ENCODE data around the gene SAPCD1. TPM values are rescaled to one million over a fixed set of nuclear protein-coding genes. Genes with fewer than 3 reads are reported as not detected.

Gene SAPCD1
- total and polyA plus RNA-seq, 2 donors (not counting 1 experiment from before 2014, with no cell fraction given) = 12.9 TPM

DNA sequence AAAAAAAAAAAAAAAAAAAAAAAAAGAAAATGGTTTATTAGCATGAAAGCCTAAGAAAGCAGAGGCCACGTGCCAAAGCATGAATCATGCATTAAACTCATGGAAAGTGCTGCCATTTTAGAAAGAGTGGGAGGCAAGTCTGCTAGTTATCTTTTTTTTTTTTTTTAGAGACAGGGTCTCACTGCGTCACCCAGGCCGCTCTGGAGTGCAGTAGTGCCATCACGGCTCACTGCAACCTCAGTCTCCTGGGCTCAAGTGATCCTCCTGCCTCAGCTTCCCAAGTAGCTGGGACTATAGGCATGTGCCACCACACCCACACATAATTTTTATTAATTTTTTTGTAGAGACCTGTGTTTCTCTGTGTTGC lies 9.5 kb downstream of the SAPCD1 start:
- no peaks in the 10 kb centered on the region for H3K9me3 ChIP-seq (ENCODE audit: control extremely low read depth in 1 of 3, control insufficient read depth in 2 of 3, insufficient read depth in 1 of 3, low read length in 2 of 3)
- no peaks in the 10 kb centered on the region for H3K79me2 ChIP-seq (ENCODE audit: control insufficient read depth, insufficient read depth, low read length)
- Mint-ChIP-seq H3K4me3 (no peak overlapping the region), H3K27me3 (no peaks in the 10 kb centered on the region), H3K9me3 (ENCODE audit: insufficient read depth) (no peaks in the 10 kb centered on the region), H3K27ac (no peak overlapping the region), H3K4me1 (peaks cover 23% of the 10 kb centered on the region)
- H3K4me1 ChIP-seq (ENCODE audit: control insufficient read depth in 2 of 2, insufficient read depth in 2 of 2, low read length in 2 of 2) = peaks cover 8 to 21% of the 10 kb centered on the region in 2 donors
- H3K36me3 ChIP-seq (replicated peaks in 1 of 2; ENCODE audit: control extremely low read depth in 1 of 2, control insufficient read depth in 1 of 2, extremely low read depth in 1 of 2, insufficient read depth in 2 of 2, low read length in 1 of 2) = no peaks in the 10 kb centered on the region
- H3K9ac ChIP-seq (ENCODE audit: low read length) = no peak overlapping the region
- no peak overlapping the region for H3K4me2 ChIP-seq (replicated peaks; ENCODE audit: low read depth, low read length, poor library complexity, severe bottlenecking)
- no peaks in the 10 kb centered on the region for H4K20me1 ChIP-seq (ENCODE audit: control insufficient read depth, insufficient read depth, low read length, poor library complexity, severe bottlenecking)
- CTCF ChIA-PET = interaction anchor here (0.6 to 1.3 kb wide), 6 partner anchors 26 to 97 kb away, joined by 3 read pairs; no protein-coding TSS in a partner anchor
- no peak overlapping the region for H2AFZ ChIP-seq (ENCODE audit: insufficient read depth, low read depth, low read length, poor library complexity, severe bottlenecking)
- ATAC-seq (ENCODE audit: low read depth) (no peak), DNase-seq (no peak)
- H3K27ac ChIP-seq (ENCODE audit: low read length in 2 of 2) = no peak overlapping the region
- POLR2A ChIA-PET = interaction anchor here (0.7 kb wide), 1 partner anchor 11 kb away, joined by 3 read pairs; no protein-coding TSS in a partner anchor
- intact Hi-C loops (cut with micrococcal nuclease) = loop anchor here (5.0 kb wide), 1 partner anchor 60 kb away; no protein-coding TSS in a partner anchor
- H3K4me3 ChIP-seq (ENCODE audit: control extremely low read depth in 1 of 5, extremely low read depth in 1 of 5, insufficient read depth in 1 of 5, low read depth in 2 of 5, low read length in 4 of 5) = no peak overlapping the region
- no peaks in the 10 kb centered on the region for H3K27me3 ChIP-seq (replicated peaks in 1 of 4; ENCODE audit: control extremely low read depth in 1 of 4, control insufficient read depth in 3 of 4, insufficient read depth in 4 of 4, low read length in 3 of 4)
- TF ChIP-seq, protein P1, sequence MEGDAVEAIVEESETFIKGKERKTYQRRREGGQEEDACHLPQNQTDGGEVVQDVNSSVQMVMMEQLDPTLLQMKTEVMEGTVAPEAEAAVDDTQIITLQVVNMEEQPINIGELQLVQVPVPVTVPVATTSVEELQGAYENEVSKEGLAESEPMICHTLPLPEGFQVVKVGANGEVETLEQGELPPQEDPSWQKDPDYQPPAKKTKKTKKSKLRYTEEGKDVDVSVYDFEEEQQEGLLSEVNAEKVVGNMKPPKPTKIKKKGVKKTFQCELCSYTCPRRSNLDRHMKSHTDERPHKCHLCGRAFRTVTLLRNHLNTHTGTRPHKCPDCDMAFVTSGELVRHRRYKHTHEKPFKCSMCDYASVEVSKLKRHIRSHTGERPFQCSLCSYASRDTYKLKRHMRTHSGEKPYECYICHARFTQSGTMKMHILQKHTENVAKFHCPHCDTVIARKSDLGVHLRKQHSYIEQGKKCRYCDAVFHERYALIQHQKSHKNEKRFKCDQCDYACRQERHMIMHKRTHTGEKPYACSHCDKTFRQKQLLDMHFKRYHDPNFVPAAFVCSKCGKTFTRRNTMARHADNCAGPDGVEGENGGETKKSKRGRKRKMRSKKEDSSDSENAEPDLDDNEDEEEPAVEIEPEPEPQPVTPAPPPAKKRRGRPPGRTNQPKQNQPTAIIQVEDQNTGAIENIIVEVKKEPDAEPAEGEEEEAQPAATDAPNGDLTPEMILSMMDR (IDR thresholded peaks at IDR 0.05) = no peak
- TF ChIP-seq EZH2 (IDR thresholded peaks at IDR 0.05; ENCODE audit: borderline replicate concordance, insufficient read depth, low read depth, low read length, poor library complexity, severe bottlenecking) = no peak
- WGBS (ENCODE audit: insufficient coverage) = 100% methylated on average over 3 of the region's 4 CpGs

DNA sequence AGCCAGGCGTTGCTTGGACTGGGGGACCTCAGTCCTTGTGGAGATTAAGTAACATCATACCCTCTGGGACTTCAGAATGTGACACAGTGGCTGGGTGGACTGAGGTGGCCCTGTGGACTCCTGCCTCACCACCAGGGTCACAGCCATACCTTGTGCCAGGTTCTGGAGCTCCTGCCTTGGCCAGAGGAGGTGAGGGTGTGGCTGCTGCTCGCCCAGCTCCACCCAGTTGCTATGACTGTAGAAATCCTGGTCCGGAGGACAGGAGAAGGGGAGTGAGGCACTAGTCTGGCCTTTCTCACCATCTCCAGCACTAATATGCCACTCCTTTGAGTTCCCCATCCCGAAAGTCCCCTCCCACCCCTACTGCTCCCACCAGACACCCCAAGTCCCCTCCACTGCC lies 12.7 kb downstream of the SAPCD1 start:
- intact Hi-C loops (cut with micrococcal nuclease) = no loop called here
- H3K4me3 Mint-ChIP-seq = peak overlapping the region; percentile 7

More for the DNA sequence above, 12.7 kb downstream of the SAPCD1 start:
- Histone ChIP-seq H2AFZ (ENCODE audit: insufficient read depth, low read depth, low read length, poor library complexity, severe bottlenecking) (no peak overlapping the region), H4K20me1 (ENCODE audit: control insufficient read depth, insufficient read depth, low read length, poor library complexity, severe bottlenecking) (no peaks in the 10 kb centered on the region), H3K27ac (ENCODE audit: low read length in 2 of 2) (no peak overlapping the region), H3K27me3 (replicated peaks in 1 of 4; ENCODE audit: control extremely low read depth in 1 of 4, control insufficient read depth in 3 of 4, insufficient read depth in 4 of 4, low read length in 3 of 4) (no peaks in the 10 kb centered on the region), H3K36me3 (replicated peaks in 1 of 2; ENCODE audit: control extremely low read depth in 1 of 2, control insufficient read depth in 1 of 2, extremely low read depth in 1 of 2, insufficient read depth in 2 of 2, low read length in 1 of 2) (peaks cover 0 to 22% of the 10 kb centered on the region in 2 experiments), H3K79me2 (ENCODE audit: control insufficient read depth, insufficient read depth, low read length) (no peaks in the 10 kb centered on the region), H3K9ac (ENCODE audit: low read length) (no peak overlapping the region), H3K9me3 (ENCODE audit: control extremely low read depth in 1 of 3, control insufficient read depth in 2 of 3, insufficient read depth in 1 of 3, low read length in 2 of 3) (no peaks in the 10 kb centered on the region), H3K4me1 (ENCODE audit: control insufficient read depth in 2 of 2, insufficient read depth in 2 of 2, low read length in 2 of 2) (peaks cover 15 to 30% of the 10 kb centered on the region in 2 donors), H3K4me3 (ENCODE audit: control extremely low read depth in 1 of 5, extremely low read depth in 1 of 5, insufficient read depth in 1 of 5, low read depth in 2 of 5, low read length in 4 of 5) (no peak overlapping the region), H3K4me2 (replicated peaks; ENCODE audit: low read depth, low read length, poor library complexity, severe bottlenecking) (no peak overlapping the region)
- TF ChIP-seq, protein P1 (IDR thresholded peaks at IDR 0.05) = no peak
- TF ChIP-seq EZH2 (IDR thresholded peaks at IDR 0.05; ENCODE audit: borderline replicate concordance, insufficient read depth, low read depth, low read length, poor library complexity, severe bottlenecking) = no peak
- 95% methylated on average over 2 of the region's 4 CpGs for WGBS (ENCODE audit: insufficient coverage)
- Mint-ChIP-seq H3K27ac (no peak overlapping the region), H3K27me3 (no peaks in the 10 kb centered on the region), H3K4me1 (peaks cover 26% of the 10 kb centered on the region), H3K9me3 (ENCODE audit: insufficient read depth) (no peaks in the 10 kb centered on the region)
- ChIA-PET CTCF (interaction anchor here (1.0 to 2.0 kb wide), 5 partner anchors 12 to 38 kb away, joined by 3 to 6 read pairs (median 3); no protein-coding TSS in a partner anchor), POLR2A (interaction anchor here (0.5 to 1.0 kb wide), 4 partner anchors 14 to 115 kb away, joined by 3 to 5 read pairs (median 3); no protein-coding TSS in a partner anchor)
- no peak for ATAC-seq (ENCODE audit: low read depth)
- DNase-seq = no peak

Data from B cell (primary cell).